Stomach (tissue), 9 donors: ENCODE measurements around the gene BCL11B. TPM values are rescaled to one million over a fixed set of nuclear protein-coding genes. Genes with fewer than 3 reads are reported as not detected.

Experiments
- DNase-seq, 2 donors: peaks; one replicate each; pipeline versions ENCODE4 v3.0.0 to v3.0.0-alpha.2; 2013 to 2019
- H3K27ac ChIP-seq, 5 donors: fragments of 200-600 bp in 4 of 5; sonication (generic) in 4 of 5; one replicate each; pipeline ENCODE4 v1.5.1; 2013 to 2019; ENCODE audit warnings: mild to moderate bottlenecking in 1 of 5, moderate library complexity in 1 of 5
- H3K27me3 ChIP-seq, 3 donors: fragments of 200-600 bp; sonication (generic); one replicate each; pipeline ENCODE4 v1.5.1; 2017 to 2019; ENCODE audit warnings: mixed run types in 1 of 3
- H3K36me3 ChIP-seq, 4 donors: fragments of 200-600 bp; sonication (generic); 1 replicate in 3 of 4; 2 replicates in 1 of 4; pipeline ENCODE4 v1.5.1; 2016 to 2019
- H3K4me1 ChIP-seq, 4 donors: fragments of 200-600 bp; sonication (generic); one replicate each; pipeline ENCODE4 v1.5.1; 2016 to 2019
- H3K4me3 ChIP-seq, 4 donors: fragments of 200-600 bp; sonication (generic) in 3 of 4; one replicate each; pipeline ENCODE4 v1.5.1; 2016 to 2019; ENCODE audit warnings: mild to moderate bottlenecking in 1 of 4
- H3K9me3 ChIP-seq, 4 donors: fragments of 200-600 bp; sonication (generic); one replicate each; pipeline ENCODE4 v1.5.1; 2016 to 2019
- EP300 ChIP-seq: sonication (generic); formaldehyde crosslinking; IDR thresholded peaks from one replicate; pipeline ENCODE4 v1.6.1; 2017; ENCODE audit warnings: antibody characterized with exemption
- POLR2A ChIP-seq, 4 donors: fragments of 450-650 bp; IDR thresholded peaks; one replicate each; pipeline ENCODE4 v1.6.1; 2016; ENCODE audit warnings: antibody characterized with exemption in 4 of 4, control low read depth in 2 of 4, mild to moderate bottlenecking in 1 of 4, moderate library complexity in 1 of 4
- POLR2AphosphoS5 ChIP-seq, 3 donors: sonication (generic); formaldehyde crosslinking; IDR thresholded peaks; one replicate each; pipeline ENCODE4 v1.6.1; 2016; ENCODE audit warnings: antibody characterized with exemption in 3 of 3
- WGBS, 5 donors: extraction: QIAGEN DNeasy Blood & Tissue Kit in 3 of 5; methylation state at CpG; one replicate each; pipeline versions ENCODE4 v1.1.5 to v1.1.7; 2013 to 2018; 5-methylcytosine and 5-hydroxymethylcytosine counted together
- intact Hi-C: fragments of 100-400 bp; cut with DNase I; formaldehyde crosslinking; loops from one replicate; pipeline ENCODE4 v1.15.1; 2023; ENCODE audit warnings: low total_unique reads
- polyA plus RNA-seq, 3 donors: library from polyadenylated mRNA; stranded (reverse); fragments of 200-250 nt; gene quantifications; one replicate each; pipeline ENCODE4 v1.2.3, GENCODE V29; 2013
- total RNA-seq, 5 donors: library from RNA; depleted of rRNA; stranded (reverse); fragments of >200 nt; gene quantifications; one replicate each; pipeline versions ENCODE4 v1.1.0 to v1.2.3, GENCODE V29; 2014 to 2016
- TF ChIP-seq, protein P1 (sequence below), 7 experiments: fragments of 450-650 bp in 4 of 7; fragments of 200-600 bp in 3 of 7; sonication (generic) in 3 of 7; IDR thresholded peaks; one replicate each; pipeline ENCODE4 v1.5.1; 2016 to 2019; ENCODE audit warnings: antibody characterized with exemption in 7 of 7, control low read depth in 2 of 7, mild to moderate bottlenecking in 1 of 7
- donor health status: healthy with polysubstance abuse.
- donor health status: Bipolar disorder and iron deficiency.
- donor health status: healthy.

BCL11B gene
- total and polyA plus RNA-seq, 8 donors: 0.15 to 9.6 (median 1.3) TPM; not detected in 1

GRCh38 chr14:99315197-99315596 is 43.2 kb upstream of the BCL11B start:
- Histone ChIP-seq H3K9me3 (peaks cover 0 to 12% (median 6%) of the 10 kb centered on the region in 4 donors), H3K4me3 (no peak overlapping the region), H3K27ac (no peak overlapping the region), H3K27me3 (peaks cover 0 to 34% (median 0%) of the 10 kb centered on the region in 3 donors), H3K36me3 (no peaks in the 10 kb centered on the region), H3K4me1 (peaks cover 3 to 24% (median 4%) of the 10 kb centered on the region in 4 donors)
- no peak for DNase-seq
- TF ChIP-seq EP300 (no peak), POLR2A (IDR thresholded peaks at IDR 0.05) (no peak), POLR2AphosphoS5 (IDR thresholded peaks at IDR 0.05) (no peak)
- TF ChIP-seq, protein P1, sequence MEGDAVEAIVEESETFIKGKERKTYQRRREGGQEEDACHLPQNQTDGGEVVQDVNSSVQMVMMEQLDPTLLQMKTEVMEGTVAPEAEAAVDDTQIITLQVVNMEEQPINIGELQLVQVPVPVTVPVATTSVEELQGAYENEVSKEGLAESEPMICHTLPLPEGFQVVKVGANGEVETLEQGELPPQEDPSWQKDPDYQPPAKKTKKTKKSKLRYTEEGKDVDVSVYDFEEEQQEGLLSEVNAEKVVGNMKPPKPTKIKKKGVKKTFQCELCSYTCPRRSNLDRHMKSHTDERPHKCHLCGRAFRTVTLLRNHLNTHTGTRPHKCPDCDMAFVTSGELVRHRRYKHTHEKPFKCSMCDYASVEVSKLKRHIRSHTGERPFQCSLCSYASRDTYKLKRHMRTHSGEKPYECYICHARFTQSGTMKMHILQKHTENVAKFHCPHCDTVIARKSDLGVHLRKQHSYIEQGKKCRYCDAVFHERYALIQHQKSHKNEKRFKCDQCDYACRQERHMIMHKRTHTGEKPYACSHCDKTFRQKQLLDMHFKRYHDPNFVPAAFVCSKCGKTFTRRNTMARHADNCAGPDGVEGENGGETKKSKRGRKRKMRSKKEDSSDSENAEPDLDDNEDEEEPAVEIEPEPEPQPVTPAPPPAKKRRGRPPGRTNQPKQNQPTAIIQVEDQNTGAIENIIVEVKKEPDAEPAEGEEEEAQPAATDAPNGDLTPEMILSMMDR (IDR thresholded peaks at IDR 0.05): no peak
- intact Hi-C loops: no loop called here
- 71 to 78% (median 75%) methylated on average over 8 of the region's 8 CpGs for WGBS, 5 donors

- intact Hi-C loops: no loop called here
- H3K27ac ChIP-seq: no peak overlapping the region
- no peak for DNase-seq
- no peak for TF ChIP-seq POLR2A (IDR thresholded peaks at IDR 0.05)
- no peak for TF ChIP-seq POLR2AphosphoS5 (IDR thresholded peaks at IDR 0.05)
- TF ChIP-seq, protein P1 (IDR thresholded peaks at IDR 0.05): no peak
- TF ChIP-seq EP300: no peak
- H3K9me3 ChIP-seq: peaks cover 0 to 12% (median 6%) of the 10 kb centered on the region in 4 donors
- H3K36me3 ChIP-seq: no peaks in the 10 kb centered on the region
- H3K4me3 ChIP-seq: no peak overlapping the region
- H3K4me1 ChIP-seq: peaks cover 0 to 18% (median 0%) of the 10 kb centered on the region in 4 donors
- WGBS, 5 donors: 72 to 90% (median 83%) methylated on average over 9 of the region's 9 CpGs
- H3K27me3 ChIP-seq: peaks cover 0 to 29% (median 0%) of the 10 kb centered on the region in 3 donors
These were observed 42.6 kb upstream of the BCL11B start for GRCh38 chr14:99314623-99315022.

DNA sequence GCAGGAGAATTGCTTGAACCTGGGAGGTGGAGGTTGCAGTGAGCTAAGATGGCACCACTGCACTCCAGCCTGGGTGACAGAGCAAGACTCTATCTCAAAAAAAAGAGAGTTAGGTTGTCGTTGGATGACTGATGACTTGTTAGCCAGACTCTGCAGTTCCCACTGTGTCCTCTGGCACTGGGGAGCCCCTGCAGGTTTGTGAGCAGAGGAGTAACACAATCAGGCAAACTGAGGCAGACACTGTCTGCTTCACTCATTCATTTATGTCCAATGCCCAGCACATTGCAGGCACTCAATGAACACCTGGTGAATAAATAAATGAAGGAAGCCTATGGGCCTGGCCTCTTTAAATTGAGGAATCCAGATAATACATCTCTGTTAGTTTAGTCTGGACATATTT is 41.2 kb upstream of the BCL11B start:
- DNase-seq: no peak
- Histone ChIP-seq H3K27me3 (peaks cover 0 to 19% (median 0%) of the 10 kb centered on the region in 3 donors), H3K27ac (no peak overlapping the region), H3K36me3 (no peaks in the 10 kb centered on the region), H3K4me1 (peaks cover 0 to 12% (median 0%) of the 10 kb centered on the region in 4 donors), H3K4me3 (no peak overlapping the region), H3K9me3 (peaks cover 0 to 16% (median 7%) of the 10 kb centered on the region in 4 donors)
- WGBS, 5 donors: 83 to 100% (median 87%) methylated on average over 1 of the region's 1 CpG
- TF ChIP-seq POLR2A (IDR thresholded peaks at IDR 0.05) (no peak), EP300 (no peak), POLR2AphosphoS5 (IDR thresholded peaks at IDR 0.05) (no peak)
- TF ChIP-seq, protein P1 (IDR thresholded peaks at IDR 0.05): no peak
- intact Hi-C loops: no loop called here

GRCh38 chr14:99312106-99312505 is 40.1 kb upstream of the BCL11B start:
- 94 to 97% (median 96%) methylated on average over 7 of the region's 7 CpGs for WGBS, 5 donors
- peaks cover 0 to 11% (median 0%) of the 10 kb centered on the region in 3 donors for H3K27me3 ChIP-seq
- DNase-seq: no peak
- H3K9me3 ChIP-seq: peaks cover 0 to 16% (median 7%) of the 10 kb centered on the region in 4 donors
- peaks cover 0 to under 1% (median 0%) of the 10 kb centered on the region in 4 donors for H3K4me1 ChIP-seq
- H3K4me3 ChIP-seq: no peak overlapping the region
- TF ChIP-seq EP300 (no peak), POLR2A (IDR thresholded peaks at IDR 0.05) (no peak), POLR2AphosphoS5 (IDR thresholded peaks at IDR 0.05) (no peak)
- TF ChIP-seq, protein P1 (IDR thresholded peaks at IDR 0.05): no peak
- no peak overlapping the region for H3K27ac ChIP-seq
- intact Hi-C loops: no loop called here
- no peaks in the 10 kb centered on the region for H3K36me3 ChIP-seq
